Activated naive CD8-positive, alpha-beta T cell treated with anti-CD3 and anti-CD28 coated beads, Interleukin-2, amount 50 U/mL, for 24 hours (primary cell): ENCODE measurements around the gene SEMA3D.

Source experiments
- ATAC-seq: fragments of 150-1000 bp; cut with Tn5 transposase; one replicate; pipeline ENCODE4 v1.10.0; 2021
- DNase-seq: peaks from one replicate; pipeline ENCODE4 v3.0.0; 2021
- H3K27ac Mint-ChIP-seq: one replicate; pipeline ENCODE4 v1.8.0; 2021; ENCODE audit warnings: mild to moderate bottlenecking, mixed read lengths
- H3K27me3 Mint-ChIP-seq: one replicate; pipeline ENCODE4 v1.8.0; 2021; ENCODE audit warnings: mixed read lengths
- H3K36me3 Mint-ChIP-seq: one replicate; pipeline ENCODE4 v1.8.0; 2021; ENCODE audit warnings: low read depth, mixed read lengths
- H3K4me1 Mint-ChIP-seq: one replicate; pipeline ENCODE4 v1.8.0; 2021; ENCODE audit warnings: mixed read lengths
- H3K4me3 Mint-ChIP-seq: one replicate; pipeline ENCODE4 v1.8.0; 2021; ENCODE audit warnings: mild to moderate bottlenecking, moderate library complexity, mixed read lengths
- H3K9me3 Mint-ChIP-seq: one replicate; pipeline ENCODE4 v1.8.0; 2021; ENCODE audit warnings: mixed read lengths

Gene SEMA3D

DNA sequence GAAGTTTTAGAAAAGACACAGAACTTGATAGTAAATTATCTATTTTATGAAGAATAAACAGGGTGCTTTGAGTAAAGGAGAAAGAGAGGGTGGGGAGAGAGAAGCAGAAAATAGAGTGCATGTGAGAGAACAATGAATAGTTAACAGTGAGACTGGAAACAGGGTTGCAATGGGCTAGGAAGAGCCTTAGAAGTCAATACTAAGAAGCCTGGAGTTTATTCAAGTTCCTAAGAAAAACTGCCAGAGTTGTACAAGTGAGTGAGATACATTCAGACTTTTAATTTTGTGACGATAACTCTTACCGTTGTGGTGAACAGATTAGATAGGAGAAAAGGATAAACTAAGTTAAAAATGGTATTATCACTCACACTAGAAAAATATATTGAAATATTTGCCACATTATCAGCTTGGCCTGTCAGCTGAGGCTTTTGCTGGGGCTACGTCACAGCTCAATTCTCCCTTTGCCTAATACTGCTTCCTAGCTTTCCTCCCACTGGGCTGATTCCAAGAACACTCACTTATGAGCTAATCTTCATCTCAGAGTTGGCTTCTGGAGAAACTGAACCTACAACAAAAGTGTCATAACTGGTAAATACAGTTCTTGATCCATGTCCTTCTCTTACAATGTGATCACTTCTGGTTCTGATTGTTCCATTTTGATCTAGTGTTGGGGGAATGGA lies 92.7 kb downstream of the SEMA3D start:
- Mint-ChIP-seq H3K4me1 (no peaks in the 10 kb centered on the region), H3K27ac (no peak overlapping the region), H3K36me3 (no peaks in the 10 kb centered on the region), H3K9me3 (no peaks in the 10 kb centered on the region), H3K27me3 (no peaks in the 10 kb centered on the region), H3K4me3 (no peak overlapping the region)
- no peak for DNase-seq
- no peak for ATAC-seq

DNA sequence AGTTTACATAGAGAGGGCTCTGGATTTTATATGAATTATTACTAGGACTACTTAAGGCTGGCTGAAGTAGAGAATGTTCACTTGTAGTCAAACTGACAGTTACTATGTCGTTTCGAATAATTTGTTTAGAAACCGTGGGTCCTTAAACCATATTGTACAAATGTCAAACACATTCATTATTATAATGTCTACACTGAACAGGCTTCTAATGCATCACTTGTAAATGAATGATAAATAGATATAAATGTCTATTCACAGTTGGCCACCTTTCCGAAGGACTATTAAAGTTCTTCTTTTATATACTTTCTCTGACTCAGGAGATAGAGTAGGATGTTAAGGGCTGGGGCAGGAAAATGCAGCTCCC lies 95.3 kb downstream of the SEMA3D start:
- no peaks in the 10 kb centered on the region for H3K4me1 Mint-ChIP-seq
- no peak overlapping the region for H3K27ac Mint-ChIP-seq
- ATAC-seq (no peak), DNase-seq (no peak)
- H3K36me3 Mint-ChIP-seq = no peaks in the 10 kb centered on the region
- H3K4me3 Mint-ChIP-seq = no peak overlapping the region
- no peaks in the 10 kb centered on the region for H3K9me3 Mint-ChIP-seq
- H3K27me3 Mint-ChIP-seq = no peaks in the 10 kb centered on the region

DNA sequence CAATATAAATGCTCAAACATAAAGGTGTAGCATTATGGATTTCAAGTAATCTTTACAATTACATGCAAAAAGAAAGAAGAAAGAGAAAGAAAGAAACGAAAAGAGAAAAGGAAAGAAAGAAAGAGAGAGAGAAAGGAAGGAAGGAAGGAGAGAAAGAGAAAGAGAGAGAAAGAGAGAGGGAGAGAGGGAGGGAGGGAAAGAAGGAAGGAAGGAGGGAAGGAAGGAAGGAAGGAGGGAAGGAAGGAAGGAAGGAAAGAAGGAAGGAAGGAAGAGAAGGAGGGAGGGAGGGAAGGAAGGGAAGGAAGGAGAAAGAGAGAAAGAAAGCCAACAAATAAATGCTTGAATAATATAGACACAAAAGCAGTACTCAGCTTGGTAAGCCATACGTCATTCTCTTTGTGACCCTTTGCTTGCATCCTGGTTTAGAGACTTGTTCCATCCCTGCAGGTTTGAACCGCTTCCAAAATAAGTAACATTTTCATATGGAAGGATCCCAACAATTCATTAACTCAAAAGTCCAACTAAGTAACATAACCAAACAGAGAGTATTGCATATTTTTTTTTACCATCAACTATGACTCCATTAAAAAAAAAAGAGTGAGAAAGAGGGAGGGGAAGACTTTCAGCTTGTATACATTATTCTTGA lies 95.8 kb downstream of the SEMA3D start:
- DNase-seq (no peak), ATAC-seq (no peak)
- H3K9me3 Mint-ChIP-seq = no peaks in the 10 kb centered on the region
- H3K4me1 Mint-ChIP-seq = no peaks in the 10 kb centered on the region
- no peak overlapping the region for H3K27ac Mint-ChIP-seq
- no peak overlapping the region for H3K4me3 Mint-ChIP-seq
- H3K36me3 Mint-ChIP-seq = no peaks in the 10 kb centered on the region
- no peaks in the 10 kb centered on the region for H3K27me3 Mint-ChIP-seq

DNA sequence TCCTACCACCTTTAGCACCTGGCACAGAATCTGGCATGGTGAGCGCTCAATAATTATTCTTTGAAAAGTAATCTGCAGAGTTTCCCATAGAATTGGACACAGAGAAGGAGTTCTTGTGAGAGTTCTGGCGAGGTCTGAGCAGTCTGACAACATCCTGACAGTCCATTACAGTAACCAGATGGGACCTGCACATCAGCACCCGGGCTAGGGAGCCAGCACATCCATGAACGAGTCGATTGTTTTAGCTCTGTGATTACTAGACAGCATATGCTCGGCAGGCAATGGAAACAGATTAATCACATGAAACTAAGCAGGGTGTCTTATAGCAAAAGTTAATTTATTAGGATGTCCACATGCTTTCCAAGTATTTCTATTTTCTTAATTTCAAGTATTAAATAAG lies 96.7 kb downstream of the SEMA3D start:
- Mint-ChIP-seq H3K27ac (no peak overlapping the region), H3K9me3 (no peaks in the 10 kb centered on the region), H3K4me1 (no peaks in the 10 kb centered on the region), H3K27me3 (no peaks in the 10 kb centered on the region), H3K36me3 (no peaks in the 10 kb centered on the region), H3K4me3 (no peak overlapping the region)
- no peak for ATAC-seq
- no peak for DNase-seq

DNA sequence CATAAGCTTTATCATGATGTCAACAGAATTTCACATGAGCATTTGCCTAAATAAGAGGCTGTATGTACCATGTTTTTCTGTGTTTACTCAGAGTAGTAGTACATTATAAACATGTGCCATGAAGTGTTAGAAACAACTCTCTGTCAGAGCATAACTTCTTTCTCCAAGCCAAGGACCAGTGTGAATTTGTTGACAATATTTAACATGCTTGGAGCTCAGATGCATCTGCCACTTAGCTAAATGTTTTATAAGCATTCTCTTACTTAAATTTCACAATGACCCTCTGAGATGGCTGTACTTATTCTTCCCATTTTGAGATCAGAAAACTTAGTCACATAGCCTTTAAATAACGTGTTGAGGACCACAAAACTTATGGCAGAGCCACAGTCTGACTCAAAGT lies 105.0 kb downstream of the SEMA3D start:
- no peaks in the 10 kb centered on the region for H3K9me3 Mint-ChIP-seq
- H3K36me3 Mint-ChIP-seq = no peaks in the 10 kb centered on the region
- H3K27ac Mint-ChIP-seq = no peak overlapping the region
- no peak overlapping the region for H3K4me3 Mint-ChIP-seq
- DNase-seq (no peak), ATAC-seq (no peak)
- no peaks in the 10 kb centered on the region for H3K27me3 Mint-ChIP-seq
- H3K4me1 Mint-ChIP-seq = no peaks in the 10 kb centered on the region

DNA sequence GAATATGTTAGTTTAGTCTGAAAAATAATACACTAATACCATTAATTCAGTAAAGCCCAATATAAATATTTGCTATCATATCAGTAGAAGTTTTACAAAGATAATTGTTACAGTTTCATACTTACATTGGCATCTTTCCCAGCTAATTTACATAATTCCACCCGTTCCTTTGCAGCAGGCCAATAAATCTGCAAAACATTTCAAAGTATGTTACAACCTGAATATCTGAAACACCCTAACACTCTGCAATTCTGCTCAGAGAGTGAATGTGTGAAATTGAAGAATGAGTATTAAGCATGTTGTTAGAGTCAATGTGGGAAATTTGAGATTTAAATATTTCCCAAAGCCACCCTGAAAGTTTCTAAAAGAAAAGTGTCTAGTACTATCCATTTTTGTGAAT lies 105.5 kb downstream of the SEMA3D start:
- H3K36me3 Mint-ChIP-seq = no peaks in the 10 kb centered on the region

DNA sequence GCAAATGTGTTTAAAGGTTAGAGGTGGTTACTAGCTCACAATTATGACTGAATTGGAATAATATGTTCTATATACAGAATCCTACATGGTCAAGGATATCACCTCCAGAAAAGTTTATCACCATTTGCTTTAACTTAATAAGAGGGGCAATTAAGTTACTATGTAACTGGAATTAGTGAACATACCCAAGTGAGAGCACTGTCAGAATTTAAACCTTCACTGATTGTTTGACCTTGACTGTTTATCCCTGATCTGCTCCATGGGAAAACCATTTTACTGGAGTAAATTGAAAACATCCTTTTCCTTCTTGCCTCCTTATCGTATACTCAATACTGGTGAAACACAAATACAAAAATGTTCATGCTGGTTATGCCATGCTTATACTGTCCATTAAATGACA lies 107.4 kb downstream of the SEMA3D start:
- DNase-seq = no peak
- H3K4me3 Mint-ChIP-seq = no peak overlapping the region
- H3K27ac Mint-ChIP-seq = no peak overlapping the region
- no peak for ATAC-seq
- no peaks in the 10 kb centered on the region for H3K27me3 Mint-ChIP-seq
- H3K4me1 Mint-ChIP-seq = no peaks in the 10 kb centered on the region
- no peaks in the 10 kb centered on the region for H3K9me3 Mint-ChIP-seq
- no peaks in the 10 kb centered on the region for H3K36me3 Mint-ChIP-seq

More for the DNA sequence above, 105.5 kb downstream of the SEMA3D start:
- H3K9me3 Mint-ChIP-seq = no peaks in the 10 kb centered on the region
- no peak overlapping the region for H3K27ac Mint-ChIP-seq
- no peaks in the 10 kb centered on the region for H3K4me1 Mint-ChIP-seq
- no peaks in the 10 kb centered on the region for H3K27me3 Mint-ChIP-seq
- ATAC-seq (no peak), DNase-seq (no peak)
- H3K4me3 Mint-ChIP-seq = no peak overlapping the region

DNA sequence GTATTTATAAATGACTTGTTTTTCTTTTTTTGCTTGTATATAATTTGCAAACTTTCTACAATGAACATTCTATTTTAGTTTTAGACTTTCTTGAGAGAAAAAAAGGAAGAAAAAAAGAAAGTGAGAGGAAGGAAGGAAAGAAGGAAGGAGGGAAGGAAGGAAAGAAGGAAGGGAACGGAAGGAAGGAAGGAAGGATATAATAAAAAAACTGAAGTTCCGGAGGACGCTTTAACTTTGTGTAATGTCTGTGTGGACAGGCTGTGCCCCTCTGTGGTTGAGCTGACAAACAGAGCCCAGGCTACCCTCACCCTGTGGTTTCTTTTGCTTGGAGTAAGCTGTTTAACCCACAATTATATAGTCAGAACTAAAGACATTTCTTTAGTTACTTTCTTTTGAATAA lies 108.7 kb downstream of the SEMA3D start:
- H3K4me1 Mint-ChIP-seq = no peaks in the 10 kb centered on the region
- H3K27ac Mint-ChIP-seq = no peak overlapping the region
- H3K36me3 Mint-ChIP-seq = no peaks in the 10 kb centered on the region
- H3K9me3 Mint-ChIP-seq = no peaks in the 10 kb centered on the region
- H3K27me3 Mint-ChIP-seq = no peaks in the 10 kb centered on the region
- ATAC-seq = no peak
- no peak overlapping the region for H3K4me3 Mint-ChIP-seq
- DNase-seq = no peak

DNA sequence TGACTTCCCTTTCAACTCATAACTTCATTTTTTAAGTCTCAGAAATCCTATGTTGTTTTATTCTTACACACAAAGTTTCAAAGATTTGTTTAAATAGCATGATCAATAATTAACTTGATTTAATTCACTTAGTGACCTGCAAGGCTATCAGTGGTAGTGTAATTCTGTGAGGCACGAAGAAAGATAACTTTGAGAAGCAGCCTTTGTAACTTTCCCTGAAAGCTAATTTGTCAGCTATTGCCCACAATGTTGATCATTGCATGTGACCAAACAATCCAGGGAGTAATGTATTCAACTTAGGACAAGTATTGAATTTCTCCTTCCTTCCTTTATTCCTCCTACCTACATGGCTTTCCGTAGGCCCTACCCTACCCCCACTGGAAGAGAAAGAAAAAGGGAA lies 111.0 kb downstream of the SEMA3D start:
- Mint-ChIP-seq H3K4me3 (no peak overlapping the region), H3K36me3 (no peaks in the 10 kb centered on the region), H3K9me3 (no peaks in the 10 kb centered on the region), H3K27ac (no peak overlapping the region), H3K27me3 (no peaks in the 10 kb centered on the region), H3K4me1 (no peaks in the 10 kb centered on the region)
- no peak for DNase-seq
- no peak for ATAC-seq

DNA sequence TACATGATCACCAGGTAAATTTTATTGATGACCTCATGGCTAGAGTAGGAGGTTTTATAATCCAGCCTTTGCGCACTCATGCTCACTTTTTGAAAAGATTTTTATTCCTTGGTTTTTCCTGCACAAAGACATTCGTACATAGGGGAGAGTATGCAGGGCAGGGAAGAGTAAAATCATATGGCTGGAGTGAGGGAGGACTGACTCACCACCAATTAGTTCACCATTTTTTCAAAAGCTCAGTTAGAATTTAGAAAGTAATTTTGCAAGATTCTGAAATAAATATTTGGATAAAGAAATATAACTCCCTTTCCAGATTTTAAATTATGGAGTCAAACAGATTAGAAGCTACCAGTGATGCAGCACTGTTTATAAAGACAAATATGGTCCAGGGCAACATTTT lies 111.9 kb downstream of the SEMA3D start:
- H3K4me3 Mint-ChIP-seq = no peak overlapping the region
- no peak for DNase-seq
- H3K36me3 Mint-ChIP-seq = no peaks in the 10 kb centered on the region
- H3K4me1 Mint-ChIP-seq = no peaks in the 10 kb centered on the region
- H3K27me3 Mint-ChIP-seq = no peaks in the 10 kb centered on the region
- no peaks in the 10 kb centered on the region for H3K9me3 Mint-ChIP-seq
- ATAC-seq = no peak
- H3K27ac Mint-ChIP-seq = no peak overlapping the region

DNA sequence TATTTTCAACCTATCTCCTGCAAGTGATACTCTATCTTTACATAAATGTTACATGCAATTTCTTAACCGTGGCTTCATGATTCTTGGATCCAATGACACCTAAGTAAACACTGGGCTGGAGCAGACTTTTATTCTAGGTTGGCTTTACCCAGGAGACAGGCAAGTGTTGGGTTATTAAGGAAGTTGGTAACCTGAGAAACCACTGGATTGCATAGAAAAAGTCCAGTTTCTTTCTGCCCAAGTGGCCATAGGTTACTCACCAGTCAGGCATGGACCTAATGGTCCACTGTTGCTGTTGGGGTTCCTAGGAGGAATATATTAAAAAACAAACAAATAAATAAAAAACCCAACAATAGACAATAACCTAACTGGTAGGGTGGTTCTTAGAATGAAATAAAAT lies 112.8 kb downstream of the SEMA3D start:
- H3K9me3 Mint-ChIP-seq = no peaks in the 10 kb centered on the region
- ATAC-seq = no peak
- no peak overlapping the region for H3K4me3 Mint-ChIP-seq

DNA sequence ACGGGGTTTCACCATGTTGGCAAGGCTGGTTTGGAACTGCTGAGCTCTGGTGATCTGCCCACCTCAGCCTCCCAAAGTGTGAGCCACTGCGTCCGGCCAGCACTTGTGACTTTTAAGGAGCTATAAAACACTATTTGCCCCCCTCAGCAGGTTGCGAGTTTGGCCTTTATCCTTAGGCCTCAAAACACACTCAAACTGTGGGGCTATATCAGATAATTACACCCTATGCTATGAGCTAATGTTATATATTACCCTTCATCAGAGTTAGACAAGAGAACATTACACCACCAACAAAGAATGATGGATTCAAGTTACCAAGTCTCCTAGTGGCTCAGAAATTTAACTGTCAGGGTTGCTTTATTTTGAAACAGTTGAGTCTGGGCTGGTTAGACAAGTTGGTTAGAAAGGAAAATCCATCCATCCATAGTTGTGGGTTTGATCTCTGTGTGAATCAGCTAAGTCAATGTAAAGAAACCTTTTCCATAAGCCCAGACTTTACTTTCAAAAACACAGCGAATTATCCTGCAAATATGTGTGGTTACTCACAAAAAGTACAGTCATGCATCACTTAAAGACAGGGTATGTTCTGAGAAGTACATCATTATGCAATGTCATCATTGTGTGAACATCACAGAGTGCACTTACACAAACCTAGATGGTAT lies 115.8 kb downstream of the SEMA3D start:
- Mint-ChIP-seq H3K36me3 (no peaks in the 10 kb centered on the region), H3K27me3 (no peaks in the 10 kb centered on the region), H3K4me1 (no peaks in the 10 kb centered on the region), H3K4me3 (no peak overlapping the region), H3K9me3 (no peaks in the 10 kb centered on the region), H3K27ac (no peak overlapping the region)
- no peak for ATAC-seq
- no peak for DNase-seq

More for the DNA sequence above, 112.8 kb downstream of the SEMA3D start:
- Mint-ChIP-seq H3K36me3 (no peaks in the 10 kb centered on the region), H3K27me3 (no peaks in the 10 kb centered on the region), H3K4me1 (no peaks in the 10 kb centered on the region), H3K27ac (no peak overlapping the region)
- DNase-seq = no peak

DNA sequence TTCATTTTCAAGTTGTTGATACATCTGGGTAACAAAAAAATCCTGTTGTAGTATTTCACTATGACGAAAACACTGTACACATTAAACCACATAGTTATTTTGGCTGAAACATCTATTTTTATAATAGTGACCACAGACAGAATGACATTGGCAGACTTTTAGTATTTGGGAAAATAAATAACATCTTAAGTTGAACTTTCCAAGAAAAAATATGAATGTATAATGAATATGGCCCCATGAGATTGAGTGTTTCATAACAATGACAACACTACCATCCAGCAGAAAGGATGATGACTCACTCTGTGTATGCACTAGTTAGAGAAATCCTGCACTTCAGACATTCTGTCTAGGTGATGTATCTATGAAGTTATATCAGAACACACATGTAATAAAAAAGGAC lies 118.1 kb downstream of the SEMA3D start:
- Mint-ChIP-seq H3K4me1 (no peaks in the 10 kb centered on the region), H3K4me3 (no peak overlapping the region), H3K27ac (no peak overlapping the region), H3K36me3 (no peaks in the 10 kb centered on the region), H3K27me3 (no peaks in the 10 kb centered on the region), H3K9me3 (no peaks in the 10 kb centered on the region)
- DNase-seq (no peak), ATAC-seq (no peak)

DNA sequence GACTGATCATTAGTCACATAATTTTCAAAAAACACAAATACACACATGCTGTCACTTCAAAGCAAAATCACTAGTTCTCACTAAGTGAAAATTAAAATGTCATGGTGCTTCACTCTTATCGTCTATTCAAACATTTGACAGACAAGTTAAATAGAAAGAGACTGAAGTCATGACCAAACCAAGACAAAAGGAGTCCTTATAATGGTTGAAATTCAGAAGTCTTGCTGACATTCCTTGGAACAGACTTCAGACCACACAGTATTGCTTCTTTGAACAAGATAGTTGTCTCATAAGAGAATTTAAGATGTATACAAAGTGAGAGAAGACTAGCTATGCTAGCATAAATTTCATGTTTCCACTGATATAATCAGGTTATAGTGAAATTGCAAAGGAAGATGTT lies 119.5 kb downstream of the SEMA3D start:
- Mint-ChIP-seq H3K4me1 (no peaks in the 10 kb centered on the region), H3K9me3 (no peaks in the 10 kb centered on the region), H3K36me3 (no peaks in the 10 kb centered on the region), H3K27me3 (no peaks in the 10 kb centered on the region), H3K27ac (no peak overlapping the region), H3K4me3 (no peak overlapping the region)
- no peak for ATAC-seq
- no peak for DNase-seq

DNA sequence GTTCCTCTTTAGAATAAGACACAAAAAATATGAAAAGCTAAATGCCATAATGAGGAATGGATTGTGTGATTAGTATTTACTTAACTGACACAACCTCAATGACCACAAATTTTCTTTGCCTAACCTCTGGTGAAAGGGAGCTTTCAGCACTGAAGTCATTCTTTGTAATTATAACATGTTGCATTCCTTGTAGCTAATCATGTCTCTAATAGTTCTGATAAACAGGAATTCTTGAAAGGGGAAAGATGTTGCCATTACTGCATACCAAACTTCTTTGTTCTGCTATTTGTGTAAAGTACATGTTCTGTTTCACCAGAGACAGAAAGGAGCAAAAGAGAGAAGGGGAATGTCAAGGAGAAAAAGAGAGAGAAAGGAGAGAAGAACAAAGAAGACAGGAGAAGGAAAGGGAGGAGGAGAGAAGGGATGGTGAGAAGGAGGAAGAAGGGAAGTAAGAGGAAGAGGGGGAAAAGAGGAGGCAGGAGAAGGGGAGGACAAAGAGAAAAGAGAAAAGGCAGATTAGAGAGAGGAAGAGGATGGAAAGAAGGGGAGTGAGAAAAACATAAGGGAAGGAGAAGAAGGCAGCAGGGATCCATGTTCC lies 120.9 kb downstream of the SEMA3D start:
- H3K27ac Mint-ChIP-seq = no peak overlapping the region
- H3K9me3 Mint-ChIP-seq = no peaks in the 10 kb centered on the region
- no peak overlapping the region for H3K4me3 Mint-ChIP-seq
- no peaks in the 10 kb centered on the region for H3K36me3 Mint-ChIP-seq
- H3K4me1 Mint-ChIP-seq = no peaks in the 10 kb centered on the region
- DNase-seq (no peak), ATAC-seq (no peak)
- no peaks in the 10 kb centered on the region for H3K27me3 Mint-ChIP-seq
